GM23248 (cell line): ENCODE data around the gene GSTM4.

Experiments
- EZH2 ChIP-seq: fragments of 200-600 bp; sonication (generic); IDR thresholded peaks from 2 replicates; pipeline ENCODE4 v1.6.1; 2018; ENCODE audit warnings: antibody characterized with exemption, mild to moderate bottlenecking; ENCODE audit not compliant: insufficient read depth, poor library complexity, severe bottlenecking
- EZH2phosphoT487 ChIP-seq: fragments of 200-600 bp; sonication (generic); IDR thresholded peaks from 2 replicates; pipeline ENCODE4 v1.6.1; 2018; ENCODE audit warnings: antibody characterized with exemption, moderate library complexity, mild to moderate bottlenecking, low read depth; ENCODE audit not compliant: insufficient read depth

DNA sequence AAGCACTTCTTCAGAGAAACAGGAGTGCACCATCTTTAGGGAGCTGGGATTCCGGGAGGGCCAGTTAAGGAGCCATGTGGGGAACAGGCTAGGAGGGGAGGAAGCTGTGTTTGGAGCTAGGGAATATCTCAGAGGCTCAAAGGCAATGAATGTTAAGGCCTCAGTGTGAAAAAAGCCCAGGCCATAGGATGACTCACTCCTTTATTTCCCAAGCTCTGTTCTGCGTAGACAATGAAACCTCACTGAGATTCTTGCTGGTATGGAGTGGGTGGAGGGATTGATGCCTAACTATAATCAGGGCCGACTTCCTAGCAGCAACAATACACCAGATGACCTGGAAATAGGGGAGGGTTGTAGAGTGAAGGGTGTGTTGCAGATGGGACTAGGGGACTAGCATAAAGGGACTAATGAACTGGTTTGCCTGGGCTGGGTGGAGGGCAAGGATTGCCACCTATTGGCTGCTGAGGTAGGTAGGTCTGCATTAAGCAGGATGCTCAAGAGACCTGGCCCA lies 38.6 kb upstream of the GSTM4 start:
- no peak for TF ChIP-seq EZH2phosphoT487
- no peak for TF ChIP-seq EZH2
